Measurements from ENCODE around the gene CFAP20DC. TPM values are rescaled to one million over a fixed set of nuclear protein-coding genes. Genes with fewer than 3 reads are reported as not detected.

CFAP20DC gene
- total and polyA plus RNA-seq, 4 donors: 0.98 to 2.1 (median 1.5) TPM

DNA sequence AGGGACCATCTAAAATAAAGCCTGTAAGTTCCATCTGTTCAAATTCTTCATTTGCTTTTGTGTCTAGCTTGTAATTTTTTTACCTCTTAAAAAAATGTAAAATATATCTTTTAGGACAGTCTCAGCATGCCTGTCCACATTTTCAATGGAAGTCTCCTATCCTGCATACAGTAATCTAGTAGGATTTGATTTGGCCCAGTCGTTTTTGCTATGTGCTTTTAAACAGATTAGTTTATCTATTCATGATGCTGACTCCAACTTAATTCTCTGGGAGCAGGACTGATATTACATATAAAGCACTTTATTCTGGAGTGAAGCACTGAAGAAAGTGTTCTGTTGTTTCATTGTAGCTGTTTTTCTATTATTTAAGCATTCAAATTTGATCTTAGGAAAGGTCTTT lies 38.9 kb upstream of the CFAP20DC start (continued):
- TF ChIP-seq, protein P1, sequence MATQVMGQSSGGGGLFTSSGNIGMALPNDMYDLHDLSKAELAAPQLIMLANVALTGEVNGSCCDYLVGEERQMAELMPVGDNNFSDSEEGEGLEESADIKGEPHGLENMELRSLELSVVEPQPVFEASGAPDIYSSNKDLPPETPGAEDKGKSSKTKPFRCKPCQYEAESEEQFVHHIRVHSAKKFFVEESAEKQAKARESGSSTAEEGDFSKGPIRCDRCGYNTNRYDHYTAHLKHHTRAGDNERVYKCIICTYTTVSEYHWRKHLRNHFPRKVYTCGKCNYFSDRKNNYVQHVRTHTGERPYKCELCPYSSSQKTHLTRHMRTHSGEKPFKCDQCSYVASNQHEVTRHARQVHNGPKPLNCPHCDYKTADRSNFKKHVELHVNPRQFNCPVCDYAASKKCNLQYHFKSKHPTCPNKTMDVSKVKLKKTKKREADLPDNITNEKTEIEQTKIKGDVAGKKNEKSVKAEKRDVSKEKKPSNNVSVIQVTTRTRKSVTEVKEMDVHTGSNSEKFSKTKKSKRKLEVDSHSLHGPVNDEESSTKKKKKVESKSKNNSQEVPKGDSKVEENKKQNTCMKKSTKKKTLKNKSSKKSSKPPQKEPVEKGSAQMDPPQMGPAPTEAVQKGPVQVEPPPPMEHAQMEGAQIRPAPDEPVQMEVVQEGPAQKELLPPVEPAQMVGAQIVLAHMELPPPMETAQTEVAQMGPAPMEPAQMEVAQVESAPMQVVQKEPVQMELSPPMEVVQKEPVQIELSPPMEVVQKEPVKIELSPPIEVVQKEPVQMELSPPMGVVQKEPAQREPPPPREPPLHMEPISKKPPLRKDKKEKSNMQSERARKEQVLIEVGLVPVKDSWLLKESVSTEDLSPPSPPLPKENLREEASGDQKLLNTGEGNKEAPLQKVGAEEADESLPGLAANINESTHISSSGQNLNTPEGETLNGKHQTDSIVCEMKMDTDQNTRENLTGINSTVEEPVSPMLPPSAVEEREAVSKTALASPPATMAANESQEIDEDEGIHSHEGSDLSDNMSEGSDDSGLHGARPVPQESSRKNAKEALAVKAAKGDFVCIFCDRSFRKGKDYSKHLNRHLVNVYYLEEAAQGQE (IDR thresholded peaks at IDR 0.05): no peak
- TF ChIP-seq FOXA2 (IDR thresholded peaks at IDR 0.05): no peak

DNA sequence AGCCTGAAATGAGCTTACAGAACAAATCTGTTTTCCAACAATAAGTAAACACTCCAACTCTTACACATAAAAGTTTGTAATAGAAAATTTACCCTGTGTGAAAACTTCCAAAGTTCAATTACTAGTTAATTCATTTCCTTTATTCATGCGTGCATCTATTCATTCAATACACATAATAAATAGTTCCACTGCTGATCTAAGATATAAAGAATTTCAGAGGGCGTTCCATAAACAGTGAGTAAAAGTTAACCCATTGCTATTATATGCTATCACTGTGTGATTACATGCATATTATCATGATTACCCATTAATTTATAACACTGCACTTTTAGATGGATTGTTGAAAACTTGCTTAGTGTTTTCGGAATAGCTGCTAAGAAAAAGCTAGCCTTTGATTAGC lies 36.2 kb upstream of the CFAP20DC start:
- Histone ChIP-seq H3K9me3 (ENCODE audit: control insufficient read depth in 4 of 4, low read length in 3 of 4) (no peaks in the 10 kb centered on the region), H3K27ac (ENCODE audit: low read depth in 1 of 2, low read length in 2 of 2) (no peak overlapping the region), H3K9ac (ENCODE audit: low read depth in 1 of 2, low read length in 2 of 2) (no peak overlapping the region), H3K4me3 (ENCODE audit: low read depth in 1 of 3, low read length in 3 of 3) (no peak overlapping the region), H3K36me3 (ENCODE audit: control insufficient read depth in 4 of 4, insufficient read depth in 3 of 4, low read depth in 1 of 4, low read length in 3 of 4) (no peaks in the 10 kb centered on the region), H3K27me3 (ENCODE audit: control insufficient read depth in 4 of 4, insufficient read depth in 4 of 4, low read length in 3 of 4) (no peaks in the 10 kb centered on the region), H3K4me1 (ENCODE audit: control insufficient read depth in 4 of 4, insufficient read depth in 4 of 4, low read length in 3 of 4) (no peaks in the 10 kb centered on the region)
- no peak for DNase-seq (ENCODE audit: low spot score)
- WGBS: 75% methylated on average over 3 of the region's 3 CpGs
- TF ChIP-seq RXRA (IDR thresholded peaks at IDR 0.05) (no peak), RAD21 (IDR thresholded peaks at IDR 0.05) (no peak), SP1 (IDR thresholded peaks at IDR 0.05) (no peak), JUND (IDR thresholded peaks at IDR 0.05) (no peak), TAF1 (conservative IDR thresholded peaks at IDR 0.05) (no peak), FOXA2 (IDR thresholded peaks at IDR 0.05) (no peak), FOXA1 (IDR thresholded peaks at IDR 0.05) (no peak), GABPA (IDR thresholded peaks at IDR 0.05 in 1 of 2, conservative IDR thresholded peaks at IDR 0.05 in 1 of 2) (no peak), HNF4G (IDR thresholded peaks at IDR 0.05) (no peak), EGR1 (IDR thresholded peaks at IDR 0.05; ENCODE audit: low read depth in 2 of 2) (no peak), YY1 (IDR thresholded peaks at IDR 0.05) (no peak)
- TF ChIP-seq, protein P2, sequence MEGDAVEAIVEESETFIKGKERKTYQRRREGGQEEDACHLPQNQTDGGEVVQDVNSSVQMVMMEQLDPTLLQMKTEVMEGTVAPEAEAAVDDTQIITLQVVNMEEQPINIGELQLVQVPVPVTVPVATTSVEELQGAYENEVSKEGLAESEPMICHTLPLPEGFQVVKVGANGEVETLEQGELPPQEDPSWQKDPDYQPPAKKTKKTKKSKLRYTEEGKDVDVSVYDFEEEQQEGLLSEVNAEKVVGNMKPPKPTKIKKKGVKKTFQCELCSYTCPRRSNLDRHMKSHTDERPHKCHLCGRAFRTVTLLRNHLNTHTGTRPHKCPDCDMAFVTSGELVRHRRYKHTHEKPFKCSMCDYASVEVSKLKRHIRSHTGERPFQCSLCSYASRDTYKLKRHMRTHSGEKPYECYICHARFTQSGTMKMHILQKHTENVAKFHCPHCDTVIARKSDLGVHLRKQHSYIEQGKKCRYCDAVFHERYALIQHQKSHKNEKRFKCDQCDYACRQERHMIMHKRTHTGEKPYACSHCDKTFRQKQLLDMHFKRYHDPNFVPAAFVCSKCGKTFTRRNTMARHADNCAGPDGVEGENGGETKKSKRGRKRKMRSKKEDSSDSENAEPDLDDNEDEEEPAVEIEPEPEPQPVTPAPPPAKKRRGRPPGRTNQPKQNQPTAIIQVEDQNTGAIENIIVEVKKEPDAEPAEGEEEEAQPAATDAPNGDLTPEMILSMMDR (IDR thresholded peaks at IDR 0.05; ENCODE audit: low read depth, low read length, missing input control): no peak
- TF ChIP-seq, protein P3, sequence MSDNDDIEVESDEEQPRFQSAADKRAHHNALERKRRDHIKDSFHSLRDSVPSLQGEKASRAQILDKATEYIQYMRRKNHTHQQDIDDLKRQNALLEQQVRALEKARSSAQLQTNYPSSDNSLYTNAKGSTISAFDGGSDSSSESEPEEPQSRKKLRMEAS (IDR thresholded peaks at IDR 0.05): no peak
- TF ChIP-seq, protein P4, sequence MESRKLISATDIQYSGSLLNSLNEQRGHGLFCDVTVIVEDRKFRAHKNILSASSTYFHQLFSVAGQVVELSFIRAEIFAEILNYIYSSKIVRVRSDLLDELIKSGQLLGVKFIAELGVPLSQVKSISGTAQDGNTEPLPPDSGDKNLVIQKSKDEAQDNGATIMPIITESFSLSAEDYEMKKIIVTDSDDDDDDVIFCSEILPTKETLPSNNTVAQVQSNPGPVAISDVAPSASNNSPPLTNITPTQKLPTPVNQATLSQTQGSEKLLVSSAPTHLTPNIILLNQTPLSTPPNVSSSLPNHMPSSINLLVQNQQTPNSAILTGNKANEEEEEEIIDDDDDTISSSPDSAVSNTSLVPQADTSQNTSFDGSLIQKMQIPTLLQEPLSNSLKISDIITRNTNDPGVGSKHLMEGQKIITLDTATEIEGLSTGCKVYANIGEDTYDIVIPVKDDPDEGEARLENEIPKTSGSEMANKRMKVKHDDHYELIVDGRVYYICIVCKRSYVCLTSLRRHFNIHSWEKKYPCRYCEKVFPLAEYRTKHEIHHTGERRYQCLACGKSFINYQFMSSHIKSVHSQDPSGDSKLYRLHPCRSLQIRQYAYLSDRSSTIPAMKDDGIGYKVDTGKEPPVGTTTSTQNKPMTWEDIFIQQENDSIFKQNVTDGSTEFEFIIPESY (IDR thresholded peaks at IDR 0.05): no peak
- TF ChIP-seq, protein P1 (IDR thresholded peaks at IDR 0.05): no peak
- TF ChIP-seq, protein P5, sequence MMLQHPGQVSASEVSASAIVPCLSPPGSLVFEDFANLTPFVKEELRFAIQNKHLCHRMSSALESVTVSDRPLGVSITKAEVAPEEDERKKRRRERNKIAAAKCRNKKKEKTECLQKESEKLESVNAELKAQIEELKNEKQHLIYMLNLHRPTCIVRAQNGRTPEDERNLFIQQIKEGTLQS (IDR thresholded peaks at IDR 0.05): no peak
